Neural cell (in vitro differentiated cells): ENCODE measurements around the gene SCFD1. TPM values are rescaled to one million over a fixed set of nuclear protein-coding genes. Genes with fewer than 3 reads are reported as not detected.
"Not testable (repeated sequence)": the region's sequence is repeated elsewhere in the genome, so short reads cannot be mapped to it uniquely, and the experiment has no call there.

Source experiments
- H2AFZ ChIP-seq: fragments of 200-600, 300-800 bp; sonication (generic), shearing (Covaris generic); 2 replicates; pipeline ENCODE4 v1.6.0; 2014; ENCODE audit warnings: low read depth, mild to moderate bottlenecking, antibody characterized with exemption, low read length, moderate library complexity
- H3F3A ChIP-seq: fragments of 200-600 bp; shearing (Covaris generic); 2 replicates; pipeline ENCODE4 v1.6.1; 2016; ENCODE audit warnings: mild to moderate bottlenecking, moderate library complexity, mixed read lengths, antibody characterized with exemption, low read length; ENCODE audit not compliant: insufficient read depth, poor library complexity, severe bottlenecking
- H3K27ac ChIP-seq: fragments of 200-600, 300-800 bp; sonication (generic), shearing (Covaris generic); 2 replicates; pipeline ENCODE4 v1.5.1; 2014; ENCODE audit warnings: mild to moderate bottlenecking, low read length, moderate library complexity
- H3K27me3 ChIP-seq: fragments of 300-800, 200-600 bp; sonication (generic), shearing (Covaris generic); 2 replicates; pipeline ENCODE4 v1.6.0; 2014; ENCODE audit warnings: mild to moderate bottlenecking, low read depth, low read length, moderate library complexity; ENCODE audit not compliant: insufficient read depth
- H3K36me3 ChIP-seq: fragments of 300-800, 200-600 bp; sonication (generic), shearing (Covaris generic); 2 replicates; pipeline ENCODE4 v1.5.1; 2014; ENCODE audit warnings: mild to moderate bottlenecking, antibody characterized with exemption, low read length, moderate library complexity; ENCODE audit not compliant: insufficient read depth
- H3K4me2 ChIP-seq: fragments of 300-800, 200-600 bp; sonication (generic), shearing (Covaris generic); 2 replicates; pipeline ENCODE4 v1.6.0; 2014; ENCODE audit warnings: mild to moderate bottlenecking, low read length
- H3K4me3 ChIP-seq: fragments of 300-800, 200-600 bp; sonication (generic), shearing (Covaris generic); 2 replicates; pipeline ENCODE4 v1.5.1; 2014; ENCODE audit warnings: mild to moderate bottlenecking, low read length, moderate library complexity
- H3K79me2 ChIP-seq: fragments of 200-600 bp; shearing (Covaris generic); replicated peaks from 2 replicates; pipeline ENCODE4 v1.6.0; 2014; ENCODE audit warnings: mild to moderate bottlenecking, low read length, moderate library complexity; ENCODE audit not compliant: insufficient read depth
- H3K9ac ChIP-seq: fragments of 300-800, 200-600 bp; sonication (generic), shearing (Covaris generic); 2 replicates; pipeline ENCODE4 v1.6.1; 2016; ENCODE audit warnings: mild to moderate bottlenecking, low read length, mixed read lengths
- H3K9me2 ChIP-seq: fragments of 200-600 bp; shearing (Covaris generic); 2 replicates; pipeline ENCODE4 v1.6.1; 2016; ENCODE audit warnings: mild to moderate bottlenecking, low read length, mixed read lengths; ENCODE audit not compliant: insufficient read depth
- H3K9me3 ChIP-seq: fragments of 200-600, 300-800 bp; sonication (generic), shearing (Covaris generic); 2 replicates; pipeline ENCODE4 v1.6.1; 2016; ENCODE audit warnings: mild to moderate bottlenecking, mixed run types, low read length, moderate library complexity, mixed read lengths
- H4K20me1 ChIP-seq: fragments of 200-600 bp; shearing (Covaris generic); 2 replicates; pipeline ENCODE4 v1.6.1; 2016; ENCODE audit warnings: mild to moderate bottlenecking, mixed run types; ENCODE audit not compliant: insufficient read depth
- EP300 ChIP-seq: fragments of 450-650 bp; conservative IDR thresholded peaks from 2 replicates; pipeline ENCODE4 v1.6.1; 2014; ENCODE audit warnings: antibody characterized with exemption, mild to moderate bottlenecking, moderate library complexity; ENCODE audit not compliant: poor library complexity, severe bottlenecking
- EZH2 ChIP-seq: fragments of 200-600, 300-800 bp; shearing (Covaris generic), sonication (generic); IDR thresholded peaks from 2 replicates; pipeline ENCODE4 v1.6.1; 2014; ENCODE audit warnings: antibody characterized with exemption, low read length, borderline replicate concordance, mild to moderate bottlenecking; ENCODE audit not compliant: insufficient read depth, poor library complexity, severe bottlenecking
- MXI1 ChIP-seq: fragments of 450-650 bp; conservative IDR thresholded peaks from 2 replicates; pipeline ENCODE4 v1.6.1; 2014; ENCODE audit warnings: antibody characterized with exemption, mild to moderate bottlenecking; ENCODE audit not compliant: poor library complexity, severe bottlenecking
- POLR2AphosphoS5 ChIP-seq: IDR thresholded peaks from 2 replicates; pipeline ENCODE4 v1.6.1; 2012
- RAD21 ChIP-seq: fragments of 450-650 bp; conservative IDR thresholded peaks from 2 replicates; pipeline ENCODE4 v1.6.1; 2014; ENCODE audit warnings: antibody characterized with exemption, mild to moderate bottlenecking, moderate library complexity
- SMC3 ChIP-seq: fragments of 450-650 bp; conservative IDR thresholded peaks from 2 replicates; pipeline ENCODE4 v1.6.1; 2014; ENCODE audit warnings: antibody characterized with exemption, mild to moderate bottlenecking, moderate library complexity; ENCODE audit not compliant: poor library complexity
- TAF1 ChIP-seq: IDR thresholded peaks from 2 replicates; pipeline ENCODE4 v1.6.1; 2012; ENCODE audit warnings: low read depth
- polyA plus RNA-seq: library from polyadenylated mRNA; depleted of rRNA; stranded (reverse); fragments of >200 nt; gene quantifications from 2 replicates; pipeline ENCODE4 v1.2.3, GENCODE V29; 2014
- TF ChIP-seq, protein P1 (sequence below): fragments of 450-650 bp; IDR thresholded peaks from 2 replicates; pipeline ENCODE4 v1.5.1; 2014; ENCODE audit warnings: antibody characterized with exemption, mild to moderate bottlenecking, moderate library complexity; ENCODE audit not compliant: poor library complexity, severe bottlenecking
- TF ChIP-seq, protein P2 (sequence below): IDR thresholded peaks from 2 replicates; pipeline ENCODE4 v1.6.1; 2012; ENCODE audit warnings: borderline replicate concordance

The SCFD1 gene
- polyA plus RNA-seq, 1 donor from 2014 or later: 99.4 TPM

DNA sequence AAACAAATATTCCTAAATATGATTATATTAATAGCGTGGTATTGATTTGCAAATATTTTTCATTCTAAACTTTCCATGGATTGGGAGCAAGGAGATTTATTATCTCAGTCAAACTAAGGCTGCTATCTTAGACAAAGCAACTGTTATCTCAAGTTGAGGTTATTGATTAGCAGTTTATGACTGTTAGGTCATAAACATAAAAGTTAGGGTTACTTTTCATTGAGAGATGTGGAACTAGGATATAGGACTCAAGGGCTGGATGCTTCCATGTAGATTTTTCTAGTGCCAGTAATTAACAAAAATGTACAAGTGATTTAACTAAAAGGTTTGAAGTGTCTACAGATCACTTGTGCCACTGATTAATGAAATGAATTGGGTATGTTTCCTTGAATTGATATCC is 19.1 kb downstream of the SCFD1 start:
- no peaks in the 10 kb centered on the region for H3K9me2 ChIP-seq
- H3K27me3 ChIP-seq: no peaks in the 10 kb centered on the region
- no peaks in the 10 kb centered on the region for H3F3A ChIP-seq
- no peak overlapping the region for H3K9ac ChIP-seq
- no peak overlapping the region for H3K4me3 ChIP-seq
- no peak overlapping the region for H3K4me2 ChIP-seq
- H3K9me3 ChIP-seq: peaks cover 9% of the 10 kb centered on the region
- peaks cover 7% of the 10 kb centered on the region for H3K79me2 ChIP-seq
- no peak overlapping the region for H3K27ac ChIP-seq
- H3K36me3 ChIP-seq: peaks cover 6% of the 10 kb centered on the region
- no peak for TF ChIP-seq TAF1
- TF ChIP-seq, protein P1, sequence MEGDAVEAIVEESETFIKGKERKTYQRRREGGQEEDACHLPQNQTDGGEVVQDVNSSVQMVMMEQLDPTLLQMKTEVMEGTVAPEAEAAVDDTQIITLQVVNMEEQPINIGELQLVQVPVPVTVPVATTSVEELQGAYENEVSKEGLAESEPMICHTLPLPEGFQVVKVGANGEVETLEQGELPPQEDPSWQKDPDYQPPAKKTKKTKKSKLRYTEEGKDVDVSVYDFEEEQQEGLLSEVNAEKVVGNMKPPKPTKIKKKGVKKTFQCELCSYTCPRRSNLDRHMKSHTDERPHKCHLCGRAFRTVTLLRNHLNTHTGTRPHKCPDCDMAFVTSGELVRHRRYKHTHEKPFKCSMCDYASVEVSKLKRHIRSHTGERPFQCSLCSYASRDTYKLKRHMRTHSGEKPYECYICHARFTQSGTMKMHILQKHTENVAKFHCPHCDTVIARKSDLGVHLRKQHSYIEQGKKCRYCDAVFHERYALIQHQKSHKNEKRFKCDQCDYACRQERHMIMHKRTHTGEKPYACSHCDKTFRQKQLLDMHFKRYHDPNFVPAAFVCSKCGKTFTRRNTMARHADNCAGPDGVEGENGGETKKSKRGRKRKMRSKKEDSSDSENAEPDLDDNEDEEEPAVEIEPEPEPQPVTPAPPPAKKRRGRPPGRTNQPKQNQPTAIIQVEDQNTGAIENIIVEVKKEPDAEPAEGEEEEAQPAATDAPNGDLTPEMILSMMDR: no peak
- no peak for TF ChIP-seq POLR2AphosphoS5
- TF ChIP-seq, protein P2, sequence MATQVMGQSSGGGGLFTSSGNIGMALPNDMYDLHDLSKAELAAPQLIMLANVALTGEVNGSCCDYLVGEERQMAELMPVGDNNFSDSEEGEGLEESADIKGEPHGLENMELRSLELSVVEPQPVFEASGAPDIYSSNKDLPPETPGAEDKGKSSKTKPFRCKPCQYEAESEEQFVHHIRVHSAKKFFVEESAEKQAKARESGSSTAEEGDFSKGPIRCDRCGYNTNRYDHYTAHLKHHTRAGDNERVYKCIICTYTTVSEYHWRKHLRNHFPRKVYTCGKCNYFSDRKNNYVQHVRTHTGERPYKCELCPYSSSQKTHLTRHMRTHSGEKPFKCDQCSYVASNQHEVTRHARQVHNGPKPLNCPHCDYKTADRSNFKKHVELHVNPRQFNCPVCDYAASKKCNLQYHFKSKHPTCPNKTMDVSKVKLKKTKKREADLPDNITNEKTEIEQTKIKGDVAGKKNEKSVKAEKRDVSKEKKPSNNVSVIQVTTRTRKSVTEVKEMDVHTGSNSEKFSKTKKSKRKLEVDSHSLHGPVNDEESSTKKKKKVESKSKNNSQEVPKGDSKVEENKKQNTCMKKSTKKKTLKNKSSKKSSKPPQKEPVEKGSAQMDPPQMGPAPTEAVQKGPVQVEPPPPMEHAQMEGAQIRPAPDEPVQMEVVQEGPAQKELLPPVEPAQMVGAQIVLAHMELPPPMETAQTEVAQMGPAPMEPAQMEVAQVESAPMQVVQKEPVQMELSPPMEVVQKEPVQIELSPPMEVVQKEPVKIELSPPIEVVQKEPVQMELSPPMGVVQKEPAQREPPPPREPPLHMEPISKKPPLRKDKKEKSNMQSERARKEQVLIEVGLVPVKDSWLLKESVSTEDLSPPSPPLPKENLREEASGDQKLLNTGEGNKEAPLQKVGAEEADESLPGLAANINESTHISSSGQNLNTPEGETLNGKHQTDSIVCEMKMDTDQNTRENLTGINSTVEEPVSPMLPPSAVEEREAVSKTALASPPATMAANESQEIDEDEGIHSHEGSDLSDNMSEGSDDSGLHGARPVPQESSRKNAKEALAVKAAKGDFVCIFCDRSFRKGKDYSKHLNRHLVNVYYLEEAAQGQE: no peak
- no peak overlapping the region for H2AFZ ChIP-seq
- no peaks in the 10 kb centered on the region for H4K20me1 ChIP-seq

- not testable (repeated sequence) for H3K9ac ChIP-seq, H3K36me3 ChIP-seq, H3K4me3 ChIP-seq, H3K79me2 ChIP-seq, H3K27ac ChIP-seq, H3K27me3 ChIP-seq, H4K20me1 ChIP-seq, H2AFZ ChIP-seq, H3F3A ChIP-seq, H3K4me2 ChIP-seq, H3K9me3 ChIP-seq, H3K9me2 ChIP-seq
Measured at GRCh38 chr14:30644462-30644861, 22.3 kb downstream of the SCFD1 start.

- TF ChIP-seq EZH2 (no peak), POLR2AphosphoS5 (no peak), RAD21 (no peak), TAF1 (no peak), MXI1 (no peak), EP300 (no peak), SMC3 (no peak)
- TF ChIP-seq, protein P2: no peak
- TF ChIP-seq, protein P1: no peak
- Histone ChIP-seq H3K4me3 (no peak overlapping the region), H3K4me2 (no peak overlapping the region), H4K20me1 (no peaks in the 10 kb centered on the region), H3K9me3 (peaks cover 9% of the 10 kb centered on the region), H3F3A (no peaks in the 10 kb centered on the region), H3K79me2 (no peaks in the 10 kb centered on the region), H2AFZ (no peak overlapping the region), H3K36me3 (no peaks in the 10 kb centered on the region), H3K9me2 (no peaks in the 10 kb centered on the region), H3K9ac (no peak overlapping the region), H3K27ac (no peak overlapping the region), H3K27me3 (no peaks in the 10 kb centered on the region)
Measured at GRCh38 chr14:30645600-30645999, 23.5 kb downstream of the SCFD1 start.
